Stimulated activated CD4-positive, alpha-beta T cell treated with anti-CD3 and anti-CD28 coated beads, TNF-alpha, amount 100 ng/mL, for 48 hours (primary cell): ENCODE results near the gene ATAD3A.
"Not testable (repeated sequence)": the region's sequence is repeated elsewhere in the genome, so short reads cannot be mapped to it uniquely, and the experiment has no call there.

Experiments
- DNase-seq, 3 donors: peaks; one replicate each; pipeline ENCODE4 v3.0.0-alpha.2; 2020; ENCODE audit warnings: low read depth in 3 of 3

ATAD3A gene

DNA sequence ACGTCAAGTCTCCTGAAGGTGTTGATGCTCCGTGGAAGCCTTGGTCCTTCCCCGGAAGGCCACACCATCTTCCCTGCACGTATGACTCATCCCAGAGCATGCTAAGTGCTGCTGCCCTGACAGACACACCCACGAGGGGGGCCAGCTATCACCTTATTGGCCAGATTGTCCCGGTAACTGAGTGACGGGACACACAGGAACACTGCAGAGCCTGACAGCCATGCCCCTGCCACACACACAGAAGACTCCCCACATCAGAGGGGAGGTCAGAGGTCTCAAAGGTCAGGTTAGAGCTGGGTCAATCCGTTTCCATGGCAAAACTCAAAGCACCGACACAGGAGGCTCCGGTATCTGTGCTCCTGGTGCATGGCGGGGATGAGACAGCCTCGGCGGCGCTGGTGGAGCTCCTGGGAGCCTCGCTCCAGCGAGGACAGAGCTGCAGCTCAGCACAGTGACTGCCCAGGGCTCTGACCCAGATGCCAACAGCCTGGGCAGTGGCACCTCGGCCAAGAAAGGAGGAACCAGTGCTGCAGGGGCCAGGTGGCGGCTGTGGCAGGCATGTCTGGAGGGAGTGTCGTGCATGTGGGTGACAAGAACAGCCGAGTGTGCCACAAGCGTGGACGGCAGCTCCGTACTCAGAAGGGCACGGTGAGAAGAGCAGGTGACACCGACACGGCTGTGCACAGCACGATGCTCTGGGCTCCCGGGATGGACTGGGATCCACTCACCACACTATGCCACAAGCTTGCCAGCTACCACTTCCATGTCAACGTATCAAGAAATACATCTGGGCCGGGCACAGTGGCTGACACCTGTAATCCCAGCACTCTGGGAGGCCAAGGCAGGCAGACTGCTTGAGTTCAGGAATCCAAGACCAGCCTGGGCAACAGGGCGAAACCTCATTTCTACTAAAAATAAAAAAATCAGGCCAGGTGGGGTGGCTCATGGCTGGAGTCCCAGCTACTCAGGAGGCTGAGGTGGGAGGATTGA, 43.3 kb downstream of the ATAD3A start:
- no peak for DNase-seq

DNA sequence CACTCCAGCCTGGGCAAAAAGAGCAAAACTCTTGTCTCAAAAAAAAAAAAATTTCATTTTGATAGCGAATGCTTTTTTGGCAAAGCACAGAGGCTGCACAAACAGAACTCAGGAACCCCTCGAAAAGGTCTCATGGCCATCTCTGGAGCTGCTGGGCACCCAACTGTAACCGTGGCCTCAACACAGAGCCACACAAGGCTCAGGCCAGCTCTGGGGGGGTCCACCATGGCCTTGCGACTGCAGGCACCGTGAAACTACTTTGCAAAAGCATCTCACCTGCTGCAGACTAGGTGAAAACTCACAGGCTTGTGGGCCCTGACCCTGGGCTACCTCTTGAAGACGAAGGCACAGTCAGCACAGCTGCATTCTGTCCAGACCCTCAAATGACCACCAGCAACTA, 44.5 kb downstream of the ATAD3A start:
- no peak for DNase-seq

DNA sequence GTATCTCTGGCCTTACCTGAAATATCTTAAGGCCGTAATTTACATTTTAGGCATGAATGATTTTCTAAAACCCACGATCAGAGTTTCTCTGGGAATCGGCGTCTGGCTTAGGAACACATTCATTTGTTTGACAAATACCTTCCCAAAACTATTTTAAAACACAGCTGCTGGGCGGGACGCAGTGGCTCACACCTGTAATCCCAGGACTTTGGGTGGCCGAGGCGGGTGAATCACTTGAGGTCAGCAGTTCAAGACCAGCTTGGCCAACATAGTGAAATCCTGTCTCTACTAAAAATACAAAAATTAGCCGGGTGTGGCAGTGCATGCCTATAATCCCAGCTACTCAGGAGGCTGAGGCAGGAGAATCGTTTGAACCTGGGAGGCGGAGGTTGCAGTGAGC, 45.0 kb downstream of the ATAD3A start:
- not testable (repeated sequence) for DNase-seq

DNA sequence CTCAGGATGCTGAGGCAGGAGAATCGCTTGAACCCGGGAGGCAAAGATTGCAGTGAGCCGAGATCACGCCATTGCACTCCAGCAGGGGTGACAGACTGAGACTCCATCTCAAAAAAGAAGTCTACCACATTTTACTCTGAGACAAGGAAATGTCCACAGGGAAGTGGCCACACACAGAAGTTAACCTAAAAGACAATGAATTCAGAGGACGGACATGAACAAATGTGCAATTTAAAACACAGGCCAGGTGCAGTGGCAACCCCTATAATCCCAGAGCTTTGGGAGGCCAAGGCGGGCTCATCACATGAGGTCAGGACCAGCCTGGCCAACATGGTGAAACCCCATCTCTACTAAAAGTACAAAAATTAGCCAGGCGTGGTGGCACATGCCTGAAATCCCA, 45.7 kb downstream of the ATAD3A start:
- not testable (repeated sequence) for DNase-seq

DNA sequence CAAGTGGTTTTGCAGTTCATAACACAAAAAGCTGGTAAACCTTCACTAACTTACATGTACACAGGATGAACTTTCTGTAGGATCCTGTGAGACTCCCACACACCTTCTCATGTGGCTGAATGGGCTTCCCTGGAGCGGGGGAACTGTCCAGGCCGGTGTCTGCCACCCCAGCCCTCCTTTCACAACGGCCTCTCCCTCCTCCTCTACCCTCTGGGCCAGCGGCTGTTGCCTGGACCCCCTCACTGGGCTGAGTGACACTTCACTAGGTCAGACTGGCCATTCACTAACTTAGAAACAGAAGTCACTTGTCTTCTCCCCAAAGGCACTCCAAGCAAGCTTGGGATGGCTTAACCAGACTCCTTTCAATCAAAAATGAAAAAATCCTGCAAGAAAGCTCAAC, 46.6 kb downstream of the ATAD3A start:
- DNase-seq: no peak

DNA sequence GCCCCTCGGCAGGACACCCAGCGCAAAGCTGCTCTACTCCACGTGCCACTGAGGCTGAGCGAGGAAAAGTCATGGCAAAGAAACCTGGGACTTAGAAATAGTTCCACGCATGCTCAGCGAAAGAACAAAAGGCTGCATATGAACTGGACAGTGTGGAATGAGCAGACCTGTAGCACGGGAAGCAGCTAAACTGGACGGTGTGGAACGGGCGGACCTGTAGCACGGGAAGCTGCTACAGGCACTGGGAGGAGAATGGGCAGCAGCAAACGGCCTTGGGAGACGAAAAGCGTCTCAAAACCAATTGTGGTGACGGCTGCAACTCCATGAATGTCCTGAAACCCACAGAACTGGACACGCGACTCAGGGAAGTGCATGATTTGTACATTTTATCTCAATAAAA, 47.1 kb downstream of the ATAD3A start:
- no peak for DNase-seq

DNA sequence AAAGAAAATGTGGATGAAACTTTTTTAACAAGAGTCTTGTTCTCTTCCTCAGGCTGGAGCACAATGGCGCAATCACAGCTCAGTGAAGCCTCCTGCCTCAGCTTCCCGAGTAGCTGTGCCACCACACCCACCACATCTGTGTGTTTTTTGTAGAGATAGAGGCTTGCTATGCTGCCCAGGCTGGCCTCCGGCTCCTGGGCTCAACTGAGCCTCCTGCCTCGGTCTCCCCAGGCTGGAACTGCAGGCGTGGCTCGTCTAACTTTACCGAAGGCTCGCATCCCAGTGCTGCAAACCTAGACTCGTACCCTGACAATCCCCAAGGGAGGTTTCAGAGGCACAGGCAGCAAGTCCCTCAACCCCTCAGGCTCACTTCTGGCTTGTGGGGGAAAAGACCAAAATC, 48.2 kb downstream of the ATAD3A start:
- no peak for DNase-seq

DNA sequence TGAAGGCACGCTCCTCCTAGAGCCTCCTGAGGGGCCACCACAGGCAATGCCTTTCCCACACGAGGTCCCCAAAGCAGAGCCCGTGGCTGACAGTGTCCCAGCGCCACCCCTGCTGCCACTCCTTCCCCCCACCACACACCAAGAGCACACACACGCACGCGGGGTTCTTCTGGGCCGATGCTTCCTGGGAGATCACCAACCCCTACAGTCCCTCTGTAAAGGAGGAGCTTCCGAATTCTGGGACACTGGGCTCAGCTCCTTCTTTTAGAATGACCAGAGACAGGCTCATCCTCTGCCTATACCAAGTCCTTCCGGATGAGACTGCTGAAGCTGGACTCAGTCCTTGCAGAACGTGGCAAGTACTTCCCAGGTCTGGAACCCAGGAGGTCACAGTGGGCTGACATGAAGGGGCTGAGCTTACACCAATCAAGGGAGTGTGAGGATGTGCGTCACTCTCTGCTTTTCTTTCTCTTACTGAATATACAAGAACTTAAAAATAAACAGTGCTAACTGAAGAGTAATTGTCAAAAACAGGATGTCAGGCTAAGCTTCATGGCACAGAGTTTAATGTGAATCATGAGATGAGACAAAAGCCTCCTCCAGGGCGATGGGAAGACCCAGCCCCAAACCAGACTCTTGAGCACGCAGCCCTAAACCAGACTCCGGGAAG, 50.0 kb downstream of the ATAD3A start:
- no peak for DNase-seq

DNA sequence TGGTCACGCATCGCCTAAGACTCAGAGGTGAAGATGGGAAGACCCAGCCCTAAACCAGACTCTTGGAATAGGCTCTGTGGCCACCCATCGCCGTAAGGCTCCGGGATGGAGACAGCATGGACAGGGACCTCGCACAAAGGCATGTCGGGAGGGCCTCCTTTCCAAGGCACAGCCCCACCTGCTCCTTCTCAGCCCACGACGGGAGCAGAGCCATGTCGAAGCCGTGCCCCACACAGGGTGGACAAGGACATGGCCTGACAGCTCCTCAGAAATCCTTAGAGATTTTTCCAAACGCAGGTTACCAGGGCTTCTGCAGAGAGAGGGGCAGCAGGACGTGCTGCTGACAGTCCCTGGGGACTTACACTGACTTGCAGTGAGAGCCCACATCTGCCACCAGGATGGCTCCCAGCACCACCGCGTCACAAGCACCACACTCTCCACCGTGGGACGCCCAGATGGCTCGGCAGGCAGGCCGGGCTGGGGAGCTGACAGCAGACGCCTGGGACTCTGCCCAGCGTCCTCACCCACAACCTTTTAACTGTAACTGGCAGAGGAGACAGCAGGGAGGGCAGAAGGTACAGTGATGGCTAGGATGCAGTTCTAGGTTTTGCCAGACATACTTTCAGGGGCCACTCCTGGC, 50.7 kb downstream of the ATAD3A start:
- no peak for DNase-seq

DNA sequence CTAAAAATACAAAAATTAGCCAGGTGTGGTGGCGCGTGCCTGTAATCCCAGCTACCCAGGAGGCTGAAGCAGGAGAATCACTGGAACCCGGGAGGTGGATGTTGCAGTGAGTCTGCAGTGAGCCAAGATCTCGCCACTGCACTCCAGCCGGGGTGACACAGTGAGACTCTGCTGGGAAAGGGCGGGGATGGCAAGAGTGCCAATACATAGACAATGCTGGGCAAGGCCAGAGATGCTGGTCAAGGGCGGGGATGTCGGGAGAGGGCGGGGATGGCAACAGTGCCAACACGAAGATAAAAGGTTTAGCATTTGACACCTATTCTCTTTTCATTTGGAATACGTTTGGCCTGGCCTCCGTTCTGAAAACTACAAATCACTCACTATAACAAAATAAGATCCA, 51.7 kb downstream of the ATAD3A start:
- DNase-seq: no peak

DNA sequence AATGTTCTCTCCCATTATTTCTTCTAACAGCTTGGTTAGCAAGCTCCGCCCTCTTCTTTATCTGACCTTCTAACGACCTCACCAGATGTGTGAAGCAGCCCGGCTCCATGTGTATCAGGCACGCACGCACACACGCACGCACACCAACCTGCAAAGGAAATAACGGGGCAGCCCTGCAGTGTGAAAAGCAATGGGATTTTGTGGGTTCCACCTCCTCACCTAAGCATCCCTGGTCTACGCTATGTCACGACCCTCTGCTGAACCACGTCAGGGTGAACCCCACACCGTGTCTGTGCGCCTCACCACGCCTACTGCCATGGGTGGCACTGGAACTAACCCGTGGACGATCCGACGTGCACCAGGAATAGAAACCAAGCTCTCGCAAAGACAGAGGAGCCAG, 52.3 kb downstream of the ATAD3A start:
- no peak for DNase-seq

DNA sequence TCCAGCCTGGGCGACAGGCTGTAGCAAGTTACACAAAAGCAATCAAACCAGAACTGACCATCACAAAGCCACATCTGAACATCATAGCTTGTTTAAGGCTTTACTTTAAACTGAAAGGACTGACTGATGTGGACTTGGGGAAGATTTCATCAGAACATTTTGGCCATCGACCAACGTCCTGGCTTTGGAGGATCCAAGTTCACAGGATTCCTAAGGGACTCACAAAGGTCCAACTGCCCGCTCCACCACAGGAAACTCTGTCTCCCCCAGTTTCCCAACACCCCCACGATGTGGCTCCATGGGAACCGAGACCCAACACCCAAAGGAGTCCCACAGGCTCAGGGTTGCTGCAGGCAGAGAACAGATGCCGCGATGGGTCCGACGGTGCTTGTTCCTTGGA, 53.4 kb downstream of the ATAD3A start:
- no peak for DNase-seq

DNA sequence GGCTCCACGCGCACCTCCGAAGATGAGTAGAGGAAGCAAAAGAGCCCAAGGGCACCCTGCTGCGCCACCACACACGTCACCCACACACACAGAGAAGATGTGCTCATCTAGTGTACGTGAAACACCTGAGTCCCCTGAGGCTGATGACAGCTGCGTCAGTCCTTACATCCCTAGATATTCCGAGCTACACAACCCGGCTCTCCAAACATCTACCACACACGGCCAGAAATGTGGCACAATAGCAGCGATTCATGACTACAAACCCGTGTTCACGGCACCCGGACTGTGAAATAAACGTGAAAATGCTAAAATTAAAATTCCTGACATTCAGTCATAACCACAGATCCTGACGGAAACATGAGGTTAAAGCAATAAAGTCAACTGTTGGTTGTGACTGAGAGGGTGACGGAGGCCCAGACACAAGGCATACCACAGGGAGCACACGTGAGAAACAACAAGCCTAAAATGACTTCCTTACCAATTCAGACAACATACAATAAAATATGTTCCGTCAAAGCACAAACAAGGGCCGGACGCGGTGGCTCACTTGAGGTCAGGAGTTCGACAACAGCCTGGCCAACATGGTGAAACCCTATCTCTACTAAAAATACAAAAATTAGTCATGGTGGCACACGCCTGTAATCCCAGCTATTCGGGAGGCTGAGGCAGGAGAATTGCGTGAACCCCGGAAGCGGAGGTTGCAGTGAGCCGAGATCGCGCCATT, 55.4 kb downstream of the ATAD3A start:
- no peak for DNase-seq

DNA sequence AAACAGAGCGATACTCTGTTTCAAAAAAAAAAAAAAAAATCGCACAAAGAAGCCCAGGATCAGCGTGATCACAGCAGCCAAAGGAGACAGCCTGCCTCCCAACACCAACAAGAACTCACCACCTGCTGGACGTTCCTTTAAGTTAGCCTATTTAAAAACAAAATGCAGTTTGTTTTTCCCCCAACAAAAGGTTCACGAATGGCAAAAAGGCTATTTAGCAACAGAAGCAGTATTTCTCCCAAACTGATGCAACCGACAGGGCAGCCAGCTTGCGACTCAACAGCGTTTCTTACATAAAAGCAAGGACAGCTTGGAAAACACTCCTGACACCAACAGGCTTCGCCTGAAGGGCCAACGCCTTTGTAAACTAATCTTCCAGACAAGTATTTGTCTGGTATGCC, 55.9 kb downstream of the ATAD3A start:
- no peak for DNase-seq

DNA sequence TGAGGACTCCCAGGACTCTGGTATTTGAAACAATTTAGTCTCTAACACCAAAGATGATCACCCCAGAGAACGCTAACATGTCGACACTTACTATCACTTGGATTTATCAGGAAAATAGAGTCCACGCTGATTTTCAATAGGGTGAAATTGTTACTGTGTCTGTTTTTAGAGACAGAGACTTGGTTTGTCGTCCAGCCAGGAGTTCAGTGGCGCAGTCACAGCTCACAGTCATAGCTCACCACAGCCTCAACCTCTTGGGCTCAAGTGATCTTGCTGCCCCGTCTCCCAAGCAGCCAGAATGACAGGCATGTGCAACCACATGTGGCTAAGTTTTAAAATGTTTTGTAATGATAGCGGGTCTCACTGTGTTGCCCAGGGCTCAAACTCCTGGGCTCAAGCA, 57.4 kb downstream of the ATAD3A start:
- no peak for DNase-seq

DNA sequence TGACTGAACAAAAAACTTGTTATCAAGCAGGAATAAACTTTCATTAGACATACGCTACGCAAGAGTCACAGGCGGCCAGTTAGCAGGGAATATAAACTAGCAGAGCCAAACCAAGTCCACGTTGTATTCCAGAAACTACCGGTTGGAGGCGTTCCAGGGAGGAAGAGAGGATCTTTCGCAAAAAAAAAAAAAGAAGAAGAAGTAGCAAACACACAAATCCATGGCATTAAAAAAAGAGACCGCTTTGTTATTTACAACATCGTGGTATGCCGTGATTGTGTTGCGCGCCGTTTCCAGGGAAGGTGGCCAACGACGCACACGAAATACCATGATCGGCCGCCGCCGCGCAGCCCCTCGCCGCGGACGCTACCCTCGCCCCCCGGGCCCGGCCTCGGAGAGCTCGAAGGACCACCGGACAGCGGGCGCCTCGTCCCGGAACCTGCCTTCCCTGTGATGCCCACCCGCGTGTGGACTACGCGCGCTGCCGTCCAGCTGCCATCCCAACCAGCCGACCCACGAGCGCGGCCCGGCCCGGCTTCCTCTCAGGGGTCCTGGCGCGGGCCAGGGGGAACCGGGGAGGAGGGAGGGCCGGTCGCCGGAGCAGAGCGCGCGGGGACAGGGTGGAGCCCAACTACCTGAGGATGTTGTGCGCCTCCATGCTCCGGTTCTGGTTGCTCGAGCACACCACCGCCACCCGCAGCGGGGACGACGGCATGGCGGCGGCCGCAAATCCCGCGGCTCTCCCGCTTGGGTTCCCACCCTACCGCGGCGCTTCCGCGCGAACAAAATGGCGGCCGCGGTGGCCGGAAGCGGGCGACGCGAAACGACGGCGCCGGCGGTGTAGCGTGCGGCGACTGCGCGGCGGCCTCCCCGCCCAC, 62.1 kb downstream of the ATAD3A start:
- DNase-seq: peak; percentile 40 to 62 (median 41)

DNA sequence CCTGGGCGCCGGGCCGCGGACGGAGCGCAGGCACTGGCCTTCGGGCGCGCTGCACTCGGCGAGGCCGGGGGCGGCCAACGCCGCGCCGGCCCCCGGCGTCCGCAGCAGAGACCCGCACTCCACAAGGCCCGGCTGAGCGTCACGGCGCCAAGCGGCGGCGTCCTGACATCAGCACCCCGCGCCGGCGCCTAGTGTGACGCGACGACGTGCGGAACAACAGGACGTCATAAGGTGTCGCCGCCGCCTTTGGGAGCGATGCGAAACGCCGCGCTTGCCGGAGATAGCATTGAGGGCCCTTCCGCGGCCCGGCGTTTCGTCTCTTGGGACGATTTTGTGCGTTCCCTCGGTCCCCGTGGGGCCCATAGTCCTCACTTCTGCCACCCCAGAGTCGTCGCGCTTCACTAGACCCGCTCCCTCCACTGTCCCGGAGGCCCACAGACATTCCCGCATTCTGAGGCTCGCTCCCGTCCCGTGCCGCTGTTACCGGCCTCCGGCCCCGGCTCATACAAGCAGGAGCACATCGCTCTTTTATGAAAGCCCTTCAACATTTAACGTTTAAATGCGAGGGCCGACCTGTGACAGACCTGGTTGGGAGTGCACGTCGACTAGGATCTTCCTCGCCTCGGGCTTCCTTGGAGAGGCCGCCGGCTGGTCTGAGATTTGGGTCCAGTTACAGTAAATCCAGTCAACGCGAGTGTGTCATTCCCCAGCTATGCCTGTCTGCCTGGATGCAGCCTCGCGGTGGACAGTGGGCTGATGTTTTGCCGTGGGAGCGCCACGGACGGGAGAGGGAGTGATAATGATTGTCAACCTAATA, 63.0 kb downstream of the ATAD3A start, which contains the start of gene SSU72:
TSS of gene SSU72 (minus strand) at position 143 of the 817 bp plus-strand sequence. CDS start 306 bp downstream, outside the sequence.
- peak; percentile 86 to 93 (median 87) for DNase-seq

DNA sequence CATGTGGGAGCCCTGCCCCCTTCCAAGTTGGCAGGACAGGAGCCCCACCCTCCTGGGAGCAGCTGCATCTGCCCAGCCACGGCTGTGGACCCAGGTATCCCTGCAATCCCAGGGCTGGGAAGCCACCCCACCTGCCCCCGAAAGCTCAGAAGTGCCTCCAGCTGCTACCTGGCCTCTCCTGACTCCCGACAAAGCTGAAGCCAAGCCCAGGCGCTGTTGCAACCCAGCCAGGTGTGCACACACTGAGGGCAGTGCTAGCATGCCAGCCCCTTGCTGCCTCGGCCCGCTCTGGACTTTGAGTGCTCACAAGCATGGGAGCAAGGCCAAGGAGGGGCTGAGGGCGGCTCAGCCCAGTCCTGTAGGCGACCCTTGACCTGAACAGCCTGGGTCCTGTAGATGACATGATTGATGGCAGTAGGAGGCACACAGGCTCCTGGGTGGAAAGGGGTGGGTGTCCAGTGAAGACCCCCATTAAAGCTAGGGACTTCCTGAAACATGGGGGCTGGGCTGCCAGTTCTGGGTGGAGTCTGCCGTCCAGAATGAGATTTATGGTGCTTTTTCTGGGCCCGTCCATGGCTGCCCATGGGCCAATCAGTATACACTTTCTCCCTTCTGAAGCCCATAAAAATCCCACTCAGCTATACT, 65.5 kb downstream of the ATAD3A start:
- no peak for DNase-seq

DNA sequence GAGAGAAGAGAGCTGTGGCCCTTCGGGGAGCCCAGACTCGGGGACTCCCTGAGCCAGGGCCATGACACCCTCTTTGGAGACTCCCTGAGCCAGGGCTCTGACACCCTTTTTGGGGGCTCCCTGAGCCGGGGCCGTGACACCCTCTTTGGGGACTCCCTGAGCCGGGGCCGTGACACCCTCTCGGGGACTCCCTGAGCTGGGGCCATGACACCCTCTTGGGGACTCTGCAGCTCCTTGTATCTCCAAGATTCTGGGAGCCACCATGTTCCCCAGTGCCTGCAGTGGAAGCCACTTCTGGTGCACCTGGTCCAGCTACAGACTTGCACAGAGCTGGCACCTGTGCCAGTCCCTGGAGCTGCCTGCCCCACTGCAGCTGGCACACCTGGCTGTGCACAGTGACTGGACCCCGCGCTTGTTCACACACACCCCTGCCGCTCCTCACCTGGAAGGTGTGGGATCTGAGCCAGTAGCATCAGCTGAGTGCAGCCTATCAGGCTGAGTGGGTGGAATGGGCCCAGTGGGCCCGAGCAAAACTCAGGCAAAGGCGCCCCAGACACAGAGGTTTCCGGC, 66.5 kb downstream of the ATAD3A start:
- no peak for DNase-seq
